Amniotic epithelial cell (primary cell): ENCODE data around the gene GPALPP1.
"Not testable (repeated sequence)": the region's sequence is repeated elsewhere in the genome, so short reads cannot be mapped to it uniquely, and the experiment has no call there.

Source experiments
- DNase-seq: peaks from one replicate; pipeline ENCODE4 v3.0.0-alpha.2; 2010; ENCODE audit warnings: low read depth

The GPALPP1 gene

DNA sequence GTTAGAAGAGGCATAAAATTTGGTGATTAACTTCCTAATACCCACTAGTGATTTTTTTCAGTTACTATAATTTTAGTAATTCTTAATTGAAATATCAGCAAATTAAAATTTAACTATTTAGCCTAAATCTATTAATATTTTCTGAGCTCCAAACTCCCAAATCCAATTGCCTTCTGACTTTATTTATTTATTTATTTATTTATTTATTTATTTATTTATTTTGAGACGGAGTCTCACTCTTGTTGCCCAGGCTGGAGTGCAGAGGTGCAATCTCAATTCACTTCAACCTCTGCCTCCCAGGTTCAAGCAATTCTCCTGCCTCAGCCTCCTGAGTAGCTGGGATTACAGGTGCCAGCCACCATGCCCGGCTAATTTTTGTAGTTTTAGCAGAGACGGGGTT lies 74.6 kb downstream of the GPALPP1 start:
- DNase-seq, result not testable (repeated sequence)

DNA sequence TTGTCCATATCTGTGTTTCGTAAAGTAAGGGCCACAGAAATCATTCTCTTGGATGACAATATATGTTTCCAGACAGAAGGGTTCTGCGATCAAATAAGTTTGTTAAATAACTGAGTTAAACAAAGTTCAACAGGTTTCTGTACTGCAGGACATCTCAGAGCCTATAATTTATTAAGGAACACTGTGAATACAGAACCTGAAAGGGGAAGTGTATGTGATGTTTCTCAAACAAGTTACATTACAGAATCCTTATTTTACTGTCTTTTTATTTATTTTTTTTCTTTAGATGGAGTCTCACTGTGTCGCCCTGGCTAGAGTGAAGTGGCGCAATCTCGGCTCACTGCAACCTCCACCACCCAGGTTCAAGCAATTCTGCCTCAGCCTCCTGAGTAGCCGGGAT lies 75.6 kb downstream of the GPALPP1 start:
- DNase-seq, result no peak

DNA sequence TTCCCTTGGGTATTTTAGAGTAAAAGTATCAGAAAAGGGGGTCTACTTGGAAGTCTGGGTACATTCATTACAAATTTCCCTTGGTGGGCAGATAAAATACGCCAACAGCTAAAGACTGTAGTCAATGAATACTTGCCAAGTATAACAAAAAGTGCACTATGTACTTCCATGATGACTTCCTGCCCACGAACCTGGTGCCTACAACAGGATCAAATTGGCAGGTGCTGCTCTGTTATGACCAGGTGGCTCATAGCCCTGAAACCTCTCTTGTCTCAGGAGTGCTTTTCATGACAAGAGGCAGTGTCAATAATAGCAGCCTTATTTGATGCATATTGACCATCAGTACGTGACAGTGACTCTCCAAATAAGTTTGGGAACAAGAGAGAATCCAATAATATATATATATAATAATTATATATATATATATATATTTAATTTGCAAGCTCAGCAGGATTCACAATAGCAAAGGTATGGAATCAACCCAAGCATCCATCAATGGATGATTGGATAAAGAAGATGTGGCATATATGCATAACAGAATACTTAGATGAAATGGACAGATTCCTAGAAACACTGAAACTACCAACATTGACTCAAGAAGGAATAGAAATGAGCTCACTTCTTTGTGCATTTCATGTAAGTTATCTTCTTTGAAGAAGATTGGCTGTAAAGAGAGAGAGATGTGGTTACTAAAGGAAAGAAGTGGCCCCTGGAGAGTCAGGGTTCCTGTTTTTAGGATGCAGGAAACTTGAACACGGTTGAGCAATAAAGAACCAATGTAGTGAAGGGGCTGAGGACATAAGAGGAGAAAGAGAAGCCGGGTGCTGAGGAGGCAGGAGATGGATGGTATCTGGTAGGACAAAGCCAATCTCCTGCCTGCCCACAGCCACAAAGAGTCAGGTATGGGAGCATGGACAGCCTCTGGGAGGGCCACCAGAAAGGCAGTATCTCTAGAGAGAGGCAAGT lies 79.0 kb downstream of the GPALPP1 start:
- no peak for DNase-seq

DNA sequence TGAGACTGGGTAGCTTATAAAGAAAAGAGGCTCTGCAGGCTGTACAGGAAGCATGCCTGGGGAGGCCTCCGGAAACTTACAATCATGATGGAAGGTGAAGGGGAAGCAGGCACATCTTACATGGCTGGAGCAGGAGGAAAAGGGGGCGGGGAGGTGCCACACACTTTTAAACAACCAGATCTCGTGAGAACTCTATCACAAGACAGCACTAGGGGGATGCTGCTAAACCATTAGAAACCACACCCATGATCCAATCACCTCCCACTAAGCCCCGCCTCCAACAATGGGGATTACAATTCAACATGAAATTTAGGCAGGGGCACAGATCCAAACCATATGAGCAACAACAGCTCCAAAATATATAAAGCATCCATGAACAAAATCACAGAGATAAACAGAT lies 84.5 kb downstream of the GPALPP1 start:
- DNase-seq, result no peak

DNA sequence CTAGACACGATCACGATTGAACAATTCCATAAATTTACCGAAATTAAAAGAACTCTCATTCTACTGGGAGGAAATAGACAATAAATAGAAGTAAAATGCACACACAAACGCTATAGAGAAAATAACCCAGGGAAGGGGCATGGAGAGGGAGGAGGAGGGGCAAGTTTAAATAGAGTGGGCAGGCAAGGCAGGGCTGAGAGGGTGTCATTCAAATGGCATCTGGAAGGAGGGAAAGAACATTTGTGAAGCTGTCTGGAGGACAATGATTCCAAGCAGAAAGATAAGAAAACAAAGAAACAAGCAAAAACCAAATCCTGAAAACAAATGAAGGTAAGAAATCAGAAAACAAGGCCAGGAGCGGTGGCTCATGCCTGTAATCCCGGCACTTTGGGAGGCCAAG lies 85.4 kb downstream of the GPALPP1 start:
- DNase-seq, result no peak

DNA sequence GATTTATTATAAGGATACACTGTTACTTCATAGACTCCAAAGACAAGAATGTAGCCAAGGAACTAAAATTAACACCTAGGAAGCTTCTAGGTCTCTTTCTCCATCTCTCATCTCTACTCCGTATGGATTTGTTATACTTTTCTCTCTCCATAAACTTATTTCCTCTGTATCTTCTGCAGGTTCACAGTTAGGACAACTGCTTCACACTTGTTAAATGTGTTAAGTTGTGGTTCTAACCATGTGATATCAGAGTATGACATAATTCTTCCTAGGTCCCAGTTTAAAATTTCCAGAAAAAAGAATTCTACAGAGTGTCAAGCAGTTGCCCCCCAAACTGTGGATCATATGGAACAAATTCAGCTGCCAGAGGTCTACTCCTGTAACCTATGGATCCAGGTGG lies 88.7 kb downstream of the GPALPP1 start:
- DNase-seq, result no peak
